Adrenal gland (tissue), 5 donors: ENCODE results near the gene ADGRB2.

ENCODE experiments used
- CTCF ChIP-seq, 6 experiments: fragments of 450-650 bp in 4 of 6; fragments of 200-600 bp in 2 of 6; sonication (generic) in 1 of 6; IDR thresholded peaks; 1 replicate in 5 of 6; 2 replicates in 1 of 6; pipeline versions ENCODE4 v1.5.1 to v1.8.0; 2016 to 2021; ENCODE audit warnings: antibody characterized with exemption in 6 of 6, mild to moderate bottlenecking in 2 of 6, moderate library complexity in 1 of 6
- POLR2A ChIP-seq, 2 donors: fragments of 450-650 bp; IDR thresholded peaks; one replicate each; pipeline ENCODE4 v1.6.1; 2017; ENCODE audit warnings: antibody characterized with exemption in 2 of 2, mild to moderate bottlenecking in 2 of 2, moderate library complexity in 1 of 2
- donor health status: DM: no; HTN: no; CAD: no.

- TF ChIP-seq CTCF (IDR thresholded peaks at IDR 0.05) (no peak), POLR2A (IDR thresholded peaks at IDR 0.05) (no peak)
These were observed 9.7 kb downstream of the ADGRB2 start for GRCh38 chr1:31754397-31754796.
